Measurements from ENCODE around the gene PPP1R15A.
"Not testable (repeated sequence)": the region's sequence is repeated elsewhere in the genome, so short reads cannot be mapped to it uniquely, and the experiment has no call there.

DNA sequence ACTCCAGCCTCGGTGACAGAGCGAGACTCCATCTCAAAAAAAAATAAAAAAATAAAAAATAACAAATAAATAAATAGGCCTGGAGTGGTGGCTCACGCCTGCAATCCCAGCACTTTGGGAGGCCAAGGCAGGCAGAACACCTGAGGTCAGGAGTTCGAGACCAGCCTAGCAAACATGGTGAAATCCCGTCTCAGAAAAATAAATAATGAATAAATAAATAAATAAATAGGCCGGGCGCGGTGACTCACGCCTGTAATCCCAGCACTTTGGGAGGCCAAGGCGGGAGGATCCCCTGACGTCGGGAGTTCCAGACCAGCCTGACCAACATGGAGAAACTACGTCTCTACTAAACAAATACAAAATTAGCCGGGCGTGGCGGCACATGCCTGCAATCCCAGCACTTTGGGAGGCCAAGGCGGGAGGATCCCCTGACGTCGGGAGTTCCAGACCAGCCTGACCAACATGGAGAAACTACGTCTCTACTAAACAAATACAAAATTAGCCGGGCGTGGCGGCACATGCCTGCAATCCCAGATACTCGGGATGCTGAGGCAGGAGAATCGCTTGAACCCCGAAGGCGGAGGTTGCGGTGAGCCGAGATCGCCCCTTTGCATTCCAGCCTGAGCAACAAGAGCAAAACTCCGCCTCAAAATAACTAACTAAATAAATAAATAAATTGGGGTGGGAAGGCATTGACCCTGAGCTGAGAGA, 595 bp upstream of the PPP1R15A start:
- TF ChIP-seq, protein P1, sequence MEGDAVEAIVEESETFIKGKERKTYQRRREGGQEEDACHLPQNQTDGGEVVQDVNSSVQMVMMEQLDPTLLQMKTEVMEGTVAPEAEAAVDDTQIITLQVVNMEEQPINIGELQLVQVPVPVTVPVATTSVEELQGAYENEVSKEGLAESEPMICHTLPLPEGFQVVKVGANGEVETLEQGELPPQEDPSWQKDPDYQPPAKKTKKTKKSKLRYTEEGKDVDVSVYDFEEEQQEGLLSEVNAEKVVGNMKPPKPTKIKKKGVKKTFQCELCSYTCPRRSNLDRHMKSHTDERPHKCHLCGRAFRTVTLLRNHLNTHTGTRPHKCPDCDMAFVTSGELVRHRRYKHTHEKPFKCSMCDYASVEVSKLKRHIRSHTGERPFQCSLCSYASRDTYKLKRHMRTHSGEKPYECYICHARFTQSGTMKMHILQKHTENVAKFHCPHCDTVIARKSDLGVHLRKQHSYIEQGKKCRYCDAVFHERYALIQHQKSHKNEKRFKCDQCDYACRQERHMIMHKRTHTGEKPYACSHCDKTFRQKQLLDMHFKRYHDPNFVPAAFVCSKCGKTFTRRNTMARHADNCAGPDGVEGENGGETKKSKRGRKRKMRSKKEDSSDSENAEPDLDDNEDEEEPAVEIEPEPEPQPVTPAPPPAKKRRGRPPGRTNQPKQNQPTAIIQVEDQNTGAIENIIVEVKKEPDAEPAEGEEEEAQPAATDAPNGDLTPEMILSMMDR (IDR thresholded peaks at IDR 0.05): not testable (repeated sequence)
- TF ChIP-seq ZFX (IDR thresholded peaks at IDR 0.05; ENCODE audit: borderline replicate concordance): not testable (repeated sequence)
